ENCODE measurements around the gene FHIT. TPM values are rescaled to one million over a fixed set of nuclear protein-coding genes. Genes with fewer than 3 reads are reported as not detected.

Gene FHIT
- total and polyA plus RNA-seq, 2 donors from 2014 or later: 20.2 to 61.2 TPM

GRCh38 chr3:59839283-59839682 is 1412.0 kb downstream of the FHIT start:
- Histone ChIP-seq H3K9me3 (ENCODE audit: control insufficient read depth in 2 of 3, insufficient read depth in 1 of 3, low read length in 3 of 3) (no peaks in the 10 kb centered on the region), H3K27me3 (ENCODE audit: control insufficient read depth, insufficient read depth, low read length) (no peaks in the 10 kb centered on the region), H3K9ac (ENCODE audit: low read length in 3 of 3) (no peak overlapping the region), H3K36me3 (ENCODE audit: control insufficient read depth in 2 of 3, insufficient read depth in 3 of 3, low read length in 3 of 3) (no peaks in the 10 kb centered on the region), H3K4me1 (ENCODE audit: control insufficient read depth in 2 of 3, insufficient read depth in 2 of 3, low read depth in 1 of 3, low read length in 3 of 3) (no peaks in the 10 kb centered on the region), H3K27ac (ENCODE audit: low read depth in 2 of 2, low read length in 2 of 2) (no peak overlapping the region), H3K4me3 (ENCODE audit: low read length in 3 of 3) (no peak overlapping the region)
- DNase-seq (no peak), FAIRE-seq (no peak)
- no peak for TF ChIP-seq CTCF (IDR thresholded peaks at IDR 0.05; ENCODE audit: borderline replicate concordance, extremely low read depth, insufficient read depth)
- intact Hi-C loops (cut with DNase I): no loop called here

GRCh38 chr3:59836531-59836930 is 1414.7 kb downstream of the FHIT start:
- no peak for FAIRE-seq
- TF ChIP-seq CTCF (IDR thresholded peaks at IDR 0.05; ENCODE audit: borderline replicate concordance, extremely low read depth, insufficient read depth): no peak
- no peaks in the 10 kb centered on the region for H3K36me3 ChIP-seq (ENCODE audit: control insufficient read depth in 2 of 3, insufficient read depth in 3 of 3, low read length in 3 of 3)
- no peak overlapping the region for H3K4me3 ChIP-seq (ENCODE audit: low read length in 3 of 3)
- no peaks in the 10 kb centered on the region for H3K9me3 ChIP-seq (ENCODE audit: control insufficient read depth in 2 of 3, insufficient read depth in 1 of 3, low read length in 3 of 3)
- no peaks in the 10 kb centered on the region for H3K4me1 ChIP-seq (ENCODE audit: control insufficient read depth in 2 of 3, insufficient read depth in 2 of 3, low read depth in 1 of 3, low read length in 3 of 3)
- no peak overlapping the region for H3K9ac ChIP-seq (ENCODE audit: low read length in 3 of 3)
- DNase-seq: peak in 1 of 5 donors; percentile 35
- H3K27ac ChIP-seq (ENCODE audit: low read depth in 2 of 2, low read length in 2 of 2): no peak overlapping the region
- H3K27me3 ChIP-seq (ENCODE audit: control insufficient read depth, insufficient read depth, low read length): no peaks in the 10 kb centered on the region
- intact Hi-C loops (cut with DNase I): no loop called here

DNA sequence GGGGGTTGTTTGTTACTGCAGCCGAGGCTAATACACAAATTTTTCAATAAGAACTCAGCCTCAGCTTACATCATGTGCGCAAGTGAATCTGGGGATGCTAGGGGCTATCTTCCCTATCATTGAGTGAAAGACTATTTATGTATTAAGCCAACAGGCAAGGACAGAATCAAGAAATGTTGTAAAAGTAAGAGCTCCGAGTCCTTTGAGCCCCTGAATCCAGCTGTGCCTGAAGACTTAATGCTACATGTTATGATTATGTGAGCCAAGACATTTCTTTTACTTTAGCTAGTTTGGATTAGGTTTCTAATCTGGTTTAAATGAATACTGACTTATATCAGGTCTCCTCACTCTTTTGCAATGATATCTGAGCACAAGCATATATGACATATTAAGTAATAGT is 1418.5 kb downstream of the FHIT start:
- H3K27me3 ChIP-seq (ENCODE audit: control insufficient read depth, insufficient read depth, low read length): no peaks in the 10 kb centered on the region
- no peak for DNase-seq
- no peaks in the 10 kb centered on the region for H3K4me1 ChIP-seq (ENCODE audit: control insufficient read depth in 2 of 3, insufficient read depth in 2 of 3, low read depth in 1 of 3, low read length in 3 of 3)
- FAIRE-seq: no peak
- H3K36me3 ChIP-seq (ENCODE audit: control insufficient read depth in 2 of 3, insufficient read depth in 3 of 3, low read length in 3 of 3): no peaks in the 10 kb centered on the region
- no peaks in the 10 kb centered on the region for H3K9me3 ChIP-seq (ENCODE audit: control insufficient read depth in 2 of 3, insufficient read depth in 1 of 3, low read length in 3 of 3)
- no peak for TF ChIP-seq CTCF (IDR thresholded peaks at IDR 0.05; ENCODE audit: borderline replicate concordance, extremely low read depth, insufficient read depth)
- no peak overlapping the region for H3K9ac ChIP-seq (ENCODE audit: low read length in 3 of 3)
- no peak overlapping the region for H3K4me3 ChIP-seq (ENCODE audit: low read length in 3 of 3)
- no peak overlapping the region for H3K27ac ChIP-seq (ENCODE audit: low read depth in 2 of 2, low read length in 2 of 2)
- intact Hi-C loops (cut with DNase I): no loop called here

GRCh38 chr3:59832241-59832640 is 1419.0 kb downstream of the FHIT start:
- Histone ChIP-seq H3K9me3 (ENCODE audit: control insufficient read depth in 2 of 3, insufficient read depth in 1 of 3, low read length in 3 of 3) (no peaks in the 10 kb centered on the region), H3K27me3 (ENCODE audit: control insufficient read depth, insufficient read depth, low read length) (no peaks in the 10 kb centered on the region), H3K27ac (ENCODE audit: low read depth in 2 of 2, low read length in 2 of 2) (no peak overlapping the region), H3K4me1 (ENCODE audit: control insufficient read depth in 2 of 3, insufficient read depth in 2 of 3, low read depth in 1 of 3, low read length in 3 of 3) (no peaks in the 10 kb centered on the region), H3K9ac (ENCODE audit: low read length in 3 of 3) (no peak overlapping the region), H3K4me3 (ENCODE audit: low read length in 3 of 3) (no peak overlapping the region), H3K36me3 (ENCODE audit: control insufficient read depth in 2 of 3, insufficient read depth in 3 of 3, low read length in 3 of 3) (no peaks in the 10 kb centered on the region)
- DNase-seq (no peak), FAIRE-seq (no peak)
- intact Hi-C loops (cut with DNase I): no loop called here
- no peak for TF ChIP-seq CTCF (IDR thresholded peaks at IDR 0.05; ENCODE audit: borderline replicate concordance, extremely low read depth, insufficient read depth)

Data from kidney (tissue), 14 donors.